Left cardiac atrium (tissue), 4 donors: ENCODE data around the gene MXD3. TPM values are rescaled to one million over a fixed set of nuclear protein-coding genes. Genes with fewer than 3 reads are reported as not detected.

Experiments
- ATAC-seq, 2 donors: fragments of 200-7000 bp; cut with Tn5 transposase; one replicate each; pipeline ENCODE4 v1.9.1; 2020; ENCODE audit warnings: mild to moderate bottlenecking in 2 of 2, moderate library complexity in 2 of 2
- DNase-seq: peaks from one replicate; pipeline ENCODE4 v3.0.0-alpha.2; 2020
- intact Hi-C, 2 donors: fragments of 100-400 bp; cut with DNase I; formaldehyde crosslinking; loops; one replicate each; pipeline versions ENCODE4 v1.14.1 to v1.15.1; 2022 to 2023
- total RNA-seq, 2 donors: library from RNA; stranded (reverse); fragmentation: NEBNext Ultra II Directional; extraction: Animal tissue kit (Norgen Biotek cat#: 25700); gene quantifications; one replicate each; pipeline ENCODE4 v1.2.1, GENCODE V29; 2021
- donor health status: DM: no; HTN: yes; CAD: no.
- donor health status: DM: no; HTN: yes; CAD: no; lungs with severe emphysema.
- donor health status: DM: yes; HTN: yes; CAD: no.
- donor health status: Dilated cardiomyopathy.

MXD3 gene
- total RNA-seq, 2 donors from 2014 or later, result 2.8 to 3.4 TPM

DNA sequence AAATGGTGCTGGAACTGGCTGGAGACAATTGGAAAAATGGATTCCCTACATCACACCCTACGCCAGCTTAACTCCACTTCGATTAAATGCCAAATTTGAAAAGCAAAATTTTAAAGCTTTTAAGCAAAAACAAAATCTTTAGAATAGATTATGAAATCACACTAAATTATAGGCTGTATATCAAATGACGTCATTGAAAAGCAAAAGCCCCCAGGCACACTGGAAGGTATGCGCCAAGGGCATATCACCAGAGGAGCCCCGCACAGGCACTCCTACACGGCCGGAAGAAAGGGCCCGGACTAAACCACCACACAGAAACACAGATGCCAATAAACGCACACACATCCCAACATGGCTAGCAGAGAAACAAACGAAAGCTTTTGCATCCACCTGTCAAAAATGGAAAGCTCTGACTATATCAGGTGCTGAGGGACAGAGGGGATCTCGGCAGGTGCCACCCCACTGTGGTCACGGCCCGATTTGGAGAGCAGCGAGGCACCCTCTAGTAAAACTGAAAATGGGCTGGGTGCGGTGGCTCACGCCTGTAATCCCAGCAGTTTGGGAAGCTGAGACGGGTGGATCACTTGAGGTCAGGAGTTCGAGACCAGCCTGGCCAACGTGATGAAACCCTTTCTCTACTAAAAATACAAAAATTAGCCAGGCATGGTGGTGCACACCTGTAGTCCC is 17.0 kb upstream of the MXD3 start:
- ATAC-seq, result no peak
- intact Hi-C loops, result no loop called here
- DNase-seq, result no peak

GRCh38 chr5:177327539-177328522 is 16.1 kb upstream of the MXD3 start:
- DNase-seq (peak; percentile 76), ATAC-seq (peak; percentile 69 to 86)
- intact Hi-C loops, result no loop called here

DNA sequence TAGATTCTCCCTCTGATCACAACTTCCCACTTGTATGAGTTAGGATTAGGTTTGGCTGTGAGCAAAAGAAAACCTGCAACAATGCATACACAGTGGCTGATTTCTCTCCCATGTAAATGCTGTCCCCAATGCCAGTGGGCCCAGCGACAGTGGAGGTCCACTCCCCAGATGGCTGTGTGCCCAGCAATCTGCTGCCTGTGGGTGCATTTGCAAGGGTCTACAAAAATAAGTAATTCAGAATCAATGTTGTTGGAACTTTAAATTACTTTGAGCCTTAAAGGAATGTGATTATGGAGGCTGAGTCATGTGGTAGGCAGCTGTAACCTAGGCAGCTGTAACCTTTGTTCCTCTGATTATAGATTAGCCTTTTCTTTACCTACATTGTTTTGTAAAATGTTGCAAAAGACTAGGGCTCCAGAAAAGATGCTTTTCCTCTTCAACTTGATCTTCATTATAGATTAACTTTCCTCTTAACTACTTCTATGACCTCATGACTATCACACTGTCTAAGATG is 14.2 kb upstream of the MXD3 start:
- no peak for ATAC-seq
- intact Hi-C loops, result no loop called here
- DNase-seq, result no peak

- intact Hi-C loops, result no loop called here
- DNase-seq (no peak), ATAC-seq (peak in 1 of 2 donors; percentile 39)
Observed at GRCh38 chr5:177320879-177321278, 9.2 kb upstream of the MXD3 start.

DNA sequence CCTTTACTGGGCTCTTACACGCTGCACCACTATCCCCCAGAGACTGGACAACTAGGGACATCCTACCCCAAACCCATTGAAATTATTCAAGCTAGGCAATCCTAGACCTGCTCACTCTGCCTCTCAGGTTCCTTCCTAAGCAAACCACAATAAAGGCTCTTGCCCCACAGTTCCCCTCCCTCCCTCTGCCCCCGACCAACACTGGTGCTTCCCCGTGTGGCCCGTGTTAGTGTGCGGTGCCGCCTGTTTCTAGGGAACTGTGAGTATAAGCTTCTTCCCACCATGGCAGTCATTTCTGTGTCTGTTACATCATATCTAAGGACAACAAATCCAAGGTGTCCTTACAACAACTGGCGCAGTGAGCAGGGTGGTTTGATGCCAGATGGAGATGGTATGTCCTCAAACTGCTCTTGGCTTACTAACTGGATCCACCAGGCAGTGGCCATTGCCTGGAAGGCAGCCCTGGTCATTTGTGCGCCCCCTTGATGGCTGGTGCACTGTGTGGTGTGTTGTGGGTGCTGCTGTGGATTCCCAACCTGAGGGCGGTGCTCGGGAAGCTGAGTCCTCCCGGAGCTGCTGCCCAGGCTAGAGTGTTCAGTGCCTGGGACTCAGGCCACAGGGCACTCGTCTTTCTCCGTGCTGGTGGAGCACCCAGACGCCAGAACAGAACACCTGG is 8.4 kb upstream of the MXD3 start:
- intact Hi-C loops, result loop anchor here (5.0 to 10.0 kb wide), 2 partner anchors 45 to 62 kb away; partner anchors contain the start of gene SLC34A1 (in 1 of the 2)
- DNase-seq (no peak), ATAC-seq (no peak)

DNA sequence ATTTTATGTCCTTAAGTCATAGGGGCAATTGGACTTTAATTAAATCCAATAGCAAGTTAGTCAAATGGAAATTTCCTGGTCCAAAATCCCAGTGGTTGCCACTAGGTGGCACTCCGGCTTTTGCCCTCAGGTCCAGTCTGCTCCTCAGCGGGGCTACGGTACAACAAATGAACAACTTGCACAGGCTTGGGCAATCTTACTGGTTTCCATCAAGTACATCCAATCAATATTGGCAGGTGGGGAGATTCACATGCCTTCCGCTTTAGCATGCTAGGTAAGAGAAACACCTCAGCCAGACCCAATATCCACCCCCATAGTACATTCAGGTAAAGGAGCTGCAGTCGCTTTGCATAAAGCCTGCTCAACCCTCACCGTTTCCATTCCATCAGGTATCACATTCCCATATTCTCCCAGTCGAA is 6.3 kb upstream of the MXD3 start:
- DNase-seq, result peak; percentile 74
- intact Hi-C loops, result loop anchor here (5.0 to 10.0 kb wide), 2 partner anchors 47 to 64 kb away; partner anchors contain the start of gene SLC34A1 (in 1 of the 2)
- peak; percentile 48 to 53 for ATAC-seq

- DNase-seq (no peak), ATAC-seq (no peak)
- intact Hi-C loops, result loop anchor here (5.0 to 10.0 kb wide), 2 partner anchors 49 to 66 kb away; partner anchors contain the start of gene SLC34A1 (in 1 of the 2)
Observed at GRCh38 chr5:177316005-177316404, 4.3 kb upstream of the MXD3 start.

DNA sequence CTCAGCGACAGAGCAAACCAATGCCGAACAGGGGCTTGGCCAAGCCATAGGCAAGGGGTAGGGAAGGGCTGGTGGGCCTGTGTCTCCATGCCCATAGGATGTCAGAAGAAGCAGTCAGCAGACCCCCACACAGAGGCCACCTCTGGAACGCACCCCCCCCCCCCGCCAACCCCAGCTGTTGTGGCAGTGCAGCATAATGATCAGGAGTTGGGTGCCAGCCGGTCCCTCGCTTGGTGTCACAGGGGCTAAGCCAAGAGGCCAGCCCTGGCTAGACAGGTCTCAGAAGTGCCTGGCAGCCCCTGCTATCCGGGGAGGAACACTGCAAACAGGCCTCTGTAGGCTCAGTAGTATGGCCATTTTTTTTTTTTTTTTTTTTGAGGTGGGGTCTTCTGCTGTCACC is 3.7 kb upstream of the MXD3 start:
- intact Hi-C loops, result loop anchor here (5.0 to 10.0 kb wide), 2 partner anchors 49 to 67 kb away; partner anchors contain the start of gene SLC34A1 (in 1 of the 2)
- ATAC-seq (no peak), DNase-seq (no peak)

DNA sequence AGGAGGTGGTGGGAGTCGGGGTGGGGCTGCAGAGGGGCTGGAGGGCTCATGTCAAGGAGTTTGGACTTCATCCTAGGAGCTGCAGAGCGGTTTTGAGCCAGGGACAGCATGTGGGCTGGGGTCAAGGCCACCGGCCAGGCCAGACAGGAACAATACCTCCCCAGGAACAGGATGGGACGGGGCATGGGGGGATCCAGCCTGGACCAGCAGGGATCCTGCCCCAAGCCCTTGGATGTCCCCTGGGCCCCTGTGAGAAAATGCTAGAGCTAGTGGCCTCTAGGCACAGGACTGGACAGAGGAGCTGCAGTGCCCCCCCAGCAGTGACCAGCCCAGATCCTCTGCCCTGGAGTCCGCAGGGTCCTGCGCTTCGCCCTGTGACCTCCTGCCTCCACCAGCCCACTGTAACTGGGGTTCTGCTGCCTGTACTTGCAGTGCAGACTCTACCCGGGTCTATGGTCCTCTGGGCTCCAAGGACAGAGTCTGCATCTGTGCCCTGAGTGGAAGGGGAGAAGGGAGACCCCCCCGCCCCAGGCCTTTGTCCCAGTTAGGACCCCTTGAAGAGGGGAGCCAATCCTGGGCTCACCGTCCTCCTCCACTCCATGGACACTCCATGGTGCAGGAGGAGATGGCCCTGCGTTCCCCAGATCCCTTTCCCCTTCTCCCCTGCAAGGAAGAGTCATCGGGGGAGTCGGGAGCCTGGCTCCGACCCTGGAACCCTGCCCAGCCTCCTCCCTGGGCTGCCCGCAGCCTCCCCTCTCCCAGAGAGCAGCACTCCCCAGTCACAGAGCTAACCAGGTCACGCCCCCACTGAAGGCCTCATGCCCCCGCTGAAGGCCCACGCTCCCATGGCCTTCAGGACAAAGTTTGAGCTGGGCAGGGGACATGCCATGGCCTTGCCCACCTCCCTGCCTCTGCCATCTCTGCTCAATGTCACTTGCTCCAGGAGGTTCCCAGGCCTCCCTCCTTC is 3.0 kb upstream of the MXD3 start:
- intact Hi-C loops, result loop anchor here (5.0 to 10.0 kb wide), 2 partner anchors 50 to 68 kb away; partner anchors contain the start of gene SLC34A1 (in 1 of the 2)
- DNase-seq, result no peak
- ATAC-seq, result no peak

DNA sequence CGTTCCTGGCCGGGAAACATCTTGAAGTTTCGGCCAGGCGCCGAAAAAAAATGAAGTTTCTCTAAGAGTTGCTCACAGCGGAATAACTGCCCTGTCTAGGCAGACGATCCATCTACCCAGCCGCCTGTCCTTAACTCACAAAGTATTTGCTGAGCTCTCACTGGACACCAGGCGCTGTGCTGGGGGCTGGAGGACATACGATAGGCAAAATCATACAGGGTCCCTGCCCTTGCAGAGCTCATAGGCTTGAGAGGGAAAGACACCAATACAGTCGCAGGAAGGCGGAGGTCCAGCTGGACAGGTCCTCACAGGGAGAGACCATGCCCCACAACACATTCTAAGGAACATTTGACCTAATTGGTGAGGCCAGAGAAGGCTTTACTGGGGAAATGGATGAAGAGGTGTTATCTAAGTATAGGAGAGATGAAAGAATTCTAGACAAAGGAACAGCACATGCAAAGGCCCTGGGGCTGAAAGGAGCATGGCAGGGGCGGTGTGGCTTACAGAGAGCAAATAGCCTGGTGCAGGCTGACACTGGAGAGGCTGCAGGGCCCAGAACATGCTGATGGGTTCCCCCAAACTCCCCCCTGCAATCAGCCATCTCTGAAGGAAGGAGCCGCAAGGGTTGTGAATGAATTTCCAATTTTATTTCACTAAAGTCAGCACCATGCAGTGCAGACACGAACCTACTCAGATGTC is 2.0 kb upstream of the MXD3 start:
- no peak for DNase-seq
- intact Hi-C loops, result loop anchor here in 1 of 2 donors (10.0 kb wide), 1 partner anchor 51 kb away; no protein-coding TSS in a partner anchor
- no peak for ATAC-seq

DNA sequence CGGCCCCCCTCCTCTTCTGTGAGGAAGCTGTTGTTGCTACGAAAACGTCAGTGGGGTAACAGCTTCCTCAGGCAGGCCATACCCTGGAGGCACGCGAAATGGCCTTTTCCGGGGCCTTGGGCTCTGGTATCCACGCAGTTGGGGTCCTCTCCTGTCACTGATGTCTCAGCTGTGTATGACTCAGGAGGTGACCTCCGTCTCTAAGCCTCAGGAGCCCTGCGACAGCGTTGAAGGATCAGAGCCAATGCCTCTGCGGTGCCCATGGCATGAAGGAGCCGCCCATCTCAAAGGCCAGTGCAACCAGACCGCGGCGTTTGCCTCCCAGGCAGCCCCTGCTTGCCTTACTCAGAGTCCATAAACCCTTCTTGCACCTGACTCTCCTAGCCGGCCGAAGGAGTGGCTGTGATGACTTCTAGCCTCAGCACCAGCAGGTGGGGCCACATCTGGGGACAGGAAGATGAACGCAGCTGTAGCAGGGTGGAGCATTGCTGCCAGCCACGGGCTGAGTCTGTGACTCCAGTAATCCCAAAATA is 1.0 kb upstream of the MXD3 start:
- no peak for DNase-seq
- intact Hi-C loops, result loop anchor here in 1 of 2 donors (10.0 kb wide), 1 partner anchor 52 kb away; no protein-coding TSS in a partner anchor
- ATAC-seq, result no peak

DNA sequence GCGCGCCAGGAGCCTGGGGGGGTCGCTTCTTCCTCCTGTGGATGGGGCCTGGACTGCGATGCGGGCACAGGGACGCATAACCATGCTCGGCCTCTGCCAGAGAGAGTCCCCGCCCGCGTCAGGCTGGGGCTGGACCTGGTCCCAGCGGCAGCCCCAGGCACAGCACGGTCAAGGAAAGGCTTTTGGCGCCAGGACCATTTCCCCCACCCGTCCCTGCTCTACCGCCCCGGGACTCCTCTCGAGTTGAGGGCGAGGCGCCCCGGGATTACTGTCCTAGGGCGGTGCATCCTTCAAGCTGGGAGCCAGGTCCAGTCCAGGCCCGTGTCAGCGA is 341 bp downstream of the MXD3 start:
- intact Hi-C loops, result loop anchor here in 1 of 2 donors (10.0 kb wide), 1 partner anchor 53 kb away; no protein-coding TSS in a partner anchor
- ATAC-seq (peak; percentile 8 to 13), DNase-seq (no peak)

- intact Hi-C loops, result loop anchor here in 1 of 2 donors (10.0 kb wide), 1 partner anchor 54 kb away; no protein-coding TSS in a partner anchor
- ATAC-seq (no peak), DNase-seq (no peak)
Observed at GRCh38 chr5:177310757-177311391, 824 bp downstream of the MXD3 start.

GRCh38 chr5:177310332-177310731 is 1.4 kb downstream of the MXD3 start:
- intact Hi-C loops, result loop anchor here in 1 of 2 donors (10.0 kb wide), 1 partner anchor 54 kb away; no protein-coding TSS in a partner anchor
- DNase-seq (no peak), ATAC-seq (no peak)

- DNase-seq, result peak; percentile 67
- peak in 1 of 2 donors; percentile 10 for ATAC-seq
- intact Hi-C loops, result loop anchor here (10.0 kb wide), 2 partner anchors 55 to 195 kb away; no protein-coding TSS in a partner anchor
Observed at GRCh38 chr5:177309351-177310191, 2.1 kb downstream of the MXD3 start.
